Endometrial microvascular endothelial cells (primary cell): ENCODE data around the gene BCKDHA. TPM values are rescaled to one million over a fixed set of nuclear protein-coding genes. Genes with fewer than 3 reads are reported as not detected.

Experiments
- in situ Hi-C: cut with HindIII; loops from 2 replicates; pipeline ENCODE4 v1.10.0; 2017; ENCODE audit warnings: low sequenced_read_pairs, low pct_unique_long_range_greater_than_20kb; ENCODE audit errors: inconsistent ontology term
- total RNA-seq: library from RNA; depleted of rRNA; stranded (reverse); fragments of >200 nt; gene quantifications from one replicate; pipeline ENCODE4 v1.2.3, GENCODE V29; 2015; ENCODE audit errors: inconsistent ontology term

BCKDHA gene
- total RNA-seq, 1 donor from 2014 or later: 50.5 TPM

- in situ Hi-C loops: loop anchor here (25.0 kb wide), 1 partner anchor 142 kb away; no protein-coding TSS in a partner anchor
These were observed 22.7 kb downstream of the BCKDHA start for GRCh38 chr19:41420101-41420880.

DNA sequence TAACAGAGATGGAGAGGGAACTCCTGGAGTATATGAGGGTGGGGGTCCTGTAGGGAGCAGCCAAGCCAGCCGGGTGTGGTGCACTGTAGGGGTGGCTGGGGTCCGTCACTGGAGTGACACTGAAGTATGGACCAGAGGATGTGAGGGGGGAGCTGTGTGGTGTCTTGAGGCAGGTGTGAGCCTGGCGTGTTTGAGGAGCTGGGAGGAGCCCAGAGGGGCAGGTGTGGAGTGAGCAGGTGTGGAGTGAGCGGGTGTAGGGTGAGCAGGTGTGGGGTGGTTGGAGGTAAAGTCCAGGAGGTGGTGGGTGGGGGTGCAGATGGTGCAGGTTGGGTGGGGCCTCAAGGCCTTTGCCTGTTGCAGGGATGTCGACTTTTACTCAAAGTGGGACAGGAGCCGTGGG lies 23.7 kb downstream of the BCKDHA start:
- in situ Hi-C loops: loop anchor here (25.0 kb wide), 1 partner anchor 141 kb away; no protein-coding TSS in a partner anchor

- in situ Hi-C loops: loop anchor here (25.0 kb wide), 1 partner anchor 140 kb away; no protein-coding TSS in a partner anchor
These were observed 24.4 kb downstream of the BCKDHA start for GRCh38 chr19:41421973-41422372.

GRCh38 chr19:41422456-41422855 lies 24.8 kb downstream of the BCKDHA start:
- in situ Hi-C loops: loop anchor here (25.0 kb wide), 1 partner anchor 140 kb away; no protein-coding TSS in a partner anchor

DNA sequence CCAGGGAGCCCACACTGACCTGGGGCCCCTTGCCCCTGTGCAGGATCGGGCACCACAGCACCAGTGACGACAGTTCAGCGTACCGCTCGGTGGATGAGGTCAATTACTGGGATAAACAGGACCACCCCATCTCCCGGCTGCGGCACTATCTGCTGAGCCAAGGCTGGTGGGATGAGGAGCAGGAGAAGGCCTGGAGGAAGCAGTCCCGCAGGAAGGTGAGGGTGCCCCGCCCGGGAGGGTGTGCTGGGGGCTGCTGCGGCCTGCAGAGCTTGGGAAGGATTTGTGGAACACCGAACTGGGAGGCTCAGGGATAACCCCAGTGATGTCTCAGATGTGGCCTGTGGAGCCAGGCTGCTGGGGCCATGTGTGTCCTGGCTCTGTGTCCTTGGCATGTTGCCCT lies 25.3 kb downstream of the BCKDHA start:
- in situ Hi-C loops: loop anchor here (25.0 kb wide), 1 partner anchor 139 kb away; no protein-coding TSS in a partner anchor

- in situ Hi-C loops: loop anchor here (25.0 kb wide), 1 partner anchor 138 kb away; no protein-coding TSS in a partner anchor
These were observed 26.9 kb downstream of the BCKDHA start for GRCh38 chr19:41424335-41425173.

DNA sequence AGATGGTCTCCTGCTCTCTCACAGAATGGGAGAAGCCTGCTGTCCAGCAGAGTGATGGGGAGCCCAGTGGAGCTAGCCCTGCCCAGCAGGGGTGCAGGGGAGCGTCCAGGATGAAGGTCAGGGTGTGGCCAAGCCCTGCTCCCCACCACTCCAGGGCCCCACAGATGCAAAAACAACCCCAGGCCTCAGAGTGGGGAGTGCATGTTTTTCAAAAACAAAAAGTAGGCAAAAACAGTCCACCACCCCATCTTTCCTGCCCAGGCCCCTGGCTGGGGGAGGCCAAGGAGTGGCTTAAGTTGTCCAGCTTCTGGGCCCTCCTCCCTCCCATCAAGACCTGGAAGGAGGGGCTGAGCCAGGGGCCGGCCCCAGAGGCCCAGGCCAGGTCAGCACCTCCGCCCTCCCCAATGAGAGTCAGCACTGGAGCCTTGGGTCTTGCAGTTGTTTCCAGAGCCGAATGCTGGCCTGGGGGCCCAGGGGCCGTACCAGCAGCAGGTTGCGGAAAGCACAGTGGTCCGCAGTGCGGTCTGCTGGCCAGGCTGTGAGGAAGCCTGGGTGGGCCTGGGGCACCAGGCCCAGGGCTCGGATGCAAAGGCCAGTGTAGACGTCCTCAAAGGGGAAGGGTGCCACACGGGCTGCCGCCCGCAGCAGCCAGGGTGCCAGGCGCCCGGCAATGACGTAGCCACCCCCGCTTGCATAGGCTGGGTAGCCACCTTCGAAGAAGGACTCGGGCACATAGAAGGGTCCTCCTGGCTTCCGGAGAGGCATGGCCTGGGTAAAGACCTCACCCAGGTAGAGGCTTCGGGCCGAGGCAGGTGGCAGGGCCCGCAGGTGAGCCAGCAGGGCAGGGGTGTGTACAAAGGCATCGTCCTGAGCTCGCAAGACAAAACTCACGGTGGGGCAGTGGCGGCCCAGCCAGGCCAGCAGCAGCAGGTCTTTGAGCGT lies 27.8 kb downstream of the BCKDHA start:
- in situ Hi-C loops: no loop called here

DNA sequence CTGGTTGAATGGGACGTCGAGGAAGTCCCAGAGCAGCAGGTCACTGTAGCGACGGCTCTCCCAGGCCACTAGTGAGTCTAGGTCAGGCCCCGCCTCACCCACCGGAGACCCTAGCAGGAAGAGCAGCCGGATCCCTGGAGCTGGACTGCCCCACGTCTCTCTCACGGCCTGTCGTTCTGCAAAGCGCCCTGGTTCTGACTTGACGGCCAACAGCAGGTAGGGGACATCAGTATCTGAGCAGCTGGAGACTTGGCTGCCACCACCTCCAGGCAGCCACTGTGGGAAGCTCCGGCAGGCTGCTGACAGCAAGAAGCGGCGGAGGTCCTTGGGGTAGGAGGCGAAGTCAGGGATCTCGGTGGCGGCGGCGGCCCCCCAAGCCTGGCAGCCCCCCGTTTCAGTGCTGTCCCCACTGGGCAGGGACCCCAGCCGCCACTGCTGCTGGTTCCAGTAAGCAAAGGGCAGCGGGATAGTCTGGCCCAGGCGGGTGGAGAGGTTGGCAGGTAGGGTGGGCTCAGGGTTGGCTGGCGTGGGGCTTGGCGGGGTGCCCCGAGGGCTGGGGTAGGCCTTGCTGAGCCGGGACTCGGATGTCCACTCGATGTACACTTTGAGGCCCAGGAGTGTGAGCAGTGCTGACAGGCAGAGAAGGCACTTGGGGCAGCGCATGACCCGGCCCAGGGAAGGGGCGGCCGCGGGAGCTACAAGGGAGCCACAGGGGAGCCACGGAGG lies 28.7 kb downstream of the BCKDHA start:
- in situ Hi-C loops: no loop called here

DNA sequence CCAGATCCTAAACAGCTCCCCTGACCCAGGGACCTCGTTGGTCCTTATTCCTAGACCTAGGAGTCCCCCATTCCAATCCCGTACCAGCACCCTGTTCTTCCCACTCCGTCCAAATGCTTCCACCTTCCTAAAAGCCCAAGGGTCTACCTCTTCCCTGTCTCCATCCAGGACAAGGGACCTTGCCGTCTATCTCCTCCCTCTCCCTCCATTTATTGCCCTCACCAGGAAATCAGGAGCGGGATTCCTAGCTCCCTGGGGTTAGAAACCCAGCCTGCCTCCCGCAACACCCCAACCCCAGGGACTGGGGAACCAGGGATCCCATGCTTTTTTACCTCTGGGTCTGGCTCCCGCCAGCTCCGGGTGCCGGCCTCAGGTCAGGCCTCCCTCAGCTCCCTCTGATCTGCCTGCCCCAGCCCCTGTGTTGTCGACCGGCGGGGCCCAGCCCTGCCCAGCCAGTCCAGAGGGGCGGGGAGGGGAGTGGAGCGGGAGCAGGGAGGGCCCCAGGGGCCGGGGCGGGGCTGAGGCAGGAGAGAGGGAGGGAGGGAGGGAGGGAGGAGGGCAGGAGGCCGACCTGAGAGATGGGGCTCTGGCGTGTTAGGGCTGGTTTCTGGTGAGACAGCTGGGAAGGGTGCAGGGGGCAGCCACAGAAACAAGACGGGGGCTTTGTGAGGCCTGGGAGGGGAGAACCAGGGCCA lies 29.5 kb downstream of the BCKDHA start, which contains the start of gene B3GNT8:
B3GNT8 (minus strand) TSS at position 423 of the 695 bp plus-strand sequence. CDS start 596 bp downstream, outside the sequence.
- in situ Hi-C loops: no loop called here

GRCh38 chr19:41427647-41428480 lies 30.2 kb downstream of the BCKDHA start:
- in situ Hi-C loops: no loop called here

DNA sequence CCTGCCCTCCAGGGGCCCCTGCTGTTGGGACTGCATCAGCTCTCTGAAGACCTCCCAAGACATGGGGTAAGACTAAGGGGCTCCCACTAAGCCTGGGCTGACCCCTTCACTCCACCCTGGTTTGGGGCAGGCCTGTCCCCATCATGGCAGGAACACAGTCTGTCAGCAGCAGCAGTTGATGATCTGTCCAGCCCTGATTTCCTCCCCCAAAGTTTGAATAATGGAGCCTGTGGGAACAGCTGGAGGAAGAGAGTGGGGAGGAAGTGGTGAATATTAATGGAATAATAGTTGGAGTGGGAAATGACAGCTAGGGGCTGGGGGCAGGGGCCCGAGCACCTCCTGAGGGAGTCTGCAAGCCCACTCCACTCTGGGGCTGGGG lies 30.9 kb downstream of the BCKDHA start:
- in situ Hi-C loops: no loop called here

GRCh38 chr19:41430922-41431321 lies 33.3 kb downstream of the BCKDHA start:
- in situ Hi-C loops: no loop called here

- in situ Hi-C loops: no loop called here
These were observed 34.1 kb downstream of the BCKDHA start for GRCh38 chr19:41431426-41432386.

DNA sequence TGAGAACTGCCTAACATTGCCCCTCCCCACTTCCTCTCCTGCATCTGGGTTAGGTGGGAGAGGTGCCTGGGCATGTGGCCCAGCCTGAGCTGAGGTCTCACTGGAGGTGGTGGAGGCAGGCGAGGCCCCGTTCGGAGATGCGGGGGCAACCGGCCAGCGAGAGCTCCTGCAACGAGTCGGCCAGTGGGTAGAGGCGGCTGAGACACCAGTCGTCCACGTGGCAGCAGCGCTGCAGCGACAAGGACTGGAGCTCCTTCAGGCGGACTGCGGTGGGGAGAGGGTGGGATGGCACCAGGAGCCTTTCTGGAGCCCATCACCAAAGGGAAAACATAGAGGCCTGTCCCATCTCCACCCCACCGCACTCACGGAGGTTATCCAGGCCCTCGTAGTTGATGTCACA lies 35.6 kb downstream of the BCKDHA start:
- in situ Hi-C loops: no loop called here

DNA sequence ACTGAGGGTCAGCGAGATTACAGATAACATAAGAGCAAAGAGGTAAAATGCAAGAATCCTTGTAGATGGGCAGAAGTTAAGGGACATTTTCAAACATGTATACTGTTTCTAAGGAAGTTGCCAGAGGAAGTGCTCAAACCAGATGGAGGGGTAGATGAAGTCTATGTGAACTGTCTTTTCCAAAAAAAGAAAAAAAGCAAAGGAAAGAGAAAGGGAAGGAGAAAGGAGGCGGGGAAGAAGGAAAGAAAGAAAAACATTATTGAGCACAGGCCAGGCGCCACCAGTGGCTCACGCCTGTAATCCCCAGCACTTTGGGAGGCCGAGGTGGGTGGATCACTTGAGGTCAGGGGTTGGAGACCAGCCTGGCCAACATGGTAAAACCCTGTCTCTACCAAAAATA lies 36.8 kb downstream of the BCKDHA start:
- in situ Hi-C loops: no loop called here
